Testis (tissue), 3 donors: ENCODE data around the gene EEF1AKMT1. TPM values are rescaled to one million over a fixed set of nuclear protein-coding genes. Genes with fewer than 3 reads are reported as not detected.

Experiments used
- DNase-seq: peaks from one replicate; pipeline ENCODE4 v3.0.0-alpha.2; 2019
- H3K27ac ChIP-seq, 2 donors: fragments of 200-600 bp; sonication (generic); one replicate each; pipeline ENCODE4 v1.5.1; 2019
- H3K27me3 ChIP-seq: fragments of 200-600 bp; sonication (generic); one replicate; pipeline ENCODE4 v1.5.1; 2019
- H3K36me3 ChIP-seq: fragments of 200-600 bp; sonication (generic); one replicate; pipeline ENCODE4 v1.5.1; 2017; ENCODE audit warnings: low read depth; ENCODE audit errors: missing control alignments
- H3K4me1 ChIP-seq: fragments of 200-600 bp; sonication (generic); one replicate; pipeline ENCODE4 v1.5.1; 2019
- H3K4me3 ChIP-seq, 2 donors: fragments of 200-600 bp; sonication (generic); one replicate each; pipeline ENCODE4 v1.5.1; 2017 to 2019
- H3K9me3 ChIP-seq: fragments of 200-600 bp; sonication (generic); one replicate; pipeline ENCODE4 v1.5.1; 2017
- CTCF ChIP-seq, 3 experiments: fragments of 450-650 bp in 2 of 3; fragments of 200-600 bp in 1 of 3; sonication (generic) in 1 of 3; IDR thresholded peaks; one replicate each; pipeline ENCODE4 v1.5.1; 2016 to 2019; ENCODE audit warnings: antibody characterized with exemption in 3 of 3, mild to moderate bottlenecking in 2 of 3, moderate library complexity in 1 of 3
- POLR2A ChIP-seq: fragments of 450-650 bp; IDR thresholded peaks from one replicate; pipeline ENCODE4 v1.6.1; 2017; ENCODE audit warnings: antibody characterized with exemption, mild to moderate bottlenecking, moderate library complexity
- WGBS, 2 donors: methylation state at CpG; one replicate each; pipeline ENCODE4 v1.1.5; 2018; 5-methylcytosine and 5-hydroxymethylcytosine counted together
- intact Hi-C: fragments of 100-400 bp; cut with DNase I; formaldehyde crosslinking; loops from one replicate; pipeline ENCODE4 v1.15.1; 2023; ENCODE audit warnings: low total_unique reads
- polyA plus RNA-seq: library from polyadenylated mRNA; stranded (reverse); fragments of 350-450 nt; fragmentation: Illumina TruSeq; extraction: RNeasy Lipid Tissue Mini Kit (QIAGEN cat#74804); gene quantifications from one replicate; pipeline ENCODE4 v1.2.3, GENCODE V29; 2014; ENCODE audit warnings: low read depth, low replicate concordance; ENCODE audit not compliant: insufficient read depth
- total RNA-seq, 2 donors: library from RNA; depleted of rRNA; stranded (reverse); fragments of >200 nt; gene quantifications; one replicate each; pipeline ENCODE4 v1.2.3, GENCODE V29; 2016

EEF1AKMT1 gene
- total and polyA plus RNA-seq, 3 donors from 2014 or later, result 5.8 to 8.0 (median 7.5) TPM

DNA sequence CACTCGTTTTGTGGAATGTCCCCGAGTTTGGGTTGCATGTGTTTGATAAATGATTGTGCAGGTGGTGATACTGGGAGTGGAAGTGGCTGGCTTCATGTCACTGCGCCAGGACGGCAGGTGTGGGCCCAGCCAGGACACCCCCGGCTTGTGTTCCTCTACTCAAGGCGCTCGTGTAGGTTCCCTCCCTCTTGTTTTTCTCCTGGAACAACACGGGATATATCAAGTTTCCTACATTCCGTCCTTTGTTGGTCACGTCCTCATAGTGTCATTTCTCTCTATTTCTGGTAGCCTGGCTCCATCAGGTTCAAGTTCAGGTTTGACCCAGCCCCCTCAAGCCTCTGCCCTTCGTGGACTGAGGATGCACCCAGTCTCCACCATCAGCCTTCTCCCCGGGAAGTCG is 54.0 kb downstream of the EEF1AKMT1 start:
- intact Hi-C loops, result loop anchor here (10.0 kb wide), 2 partner anchors 95 to 205 kb away; no protein-coding TSS in a partner anchor
- 60 to 72% methylated on average over 13 of the region's 13 CpGs for WGBS, 2 donors
- TF ChIP-seq POLR2A (no peak), CTCF (IDR thresholded peaks at IDR 0.05) (no peak)
- Histone ChIP-seq H3K27ac (no peak overlapping the region), H3K4me1 (peaks cover 10% of the 10 kb centered on the region), H3K9me3 (no peaks in the 10 kb centered on the region), H3K4me3 (no peak overlapping the region), H3K36me3 (no peaks in the 10 kb centered on the region), H3K27me3 (no peaks in the 10 kb centered on the region)
- no peak for DNase-seq

DNA sequence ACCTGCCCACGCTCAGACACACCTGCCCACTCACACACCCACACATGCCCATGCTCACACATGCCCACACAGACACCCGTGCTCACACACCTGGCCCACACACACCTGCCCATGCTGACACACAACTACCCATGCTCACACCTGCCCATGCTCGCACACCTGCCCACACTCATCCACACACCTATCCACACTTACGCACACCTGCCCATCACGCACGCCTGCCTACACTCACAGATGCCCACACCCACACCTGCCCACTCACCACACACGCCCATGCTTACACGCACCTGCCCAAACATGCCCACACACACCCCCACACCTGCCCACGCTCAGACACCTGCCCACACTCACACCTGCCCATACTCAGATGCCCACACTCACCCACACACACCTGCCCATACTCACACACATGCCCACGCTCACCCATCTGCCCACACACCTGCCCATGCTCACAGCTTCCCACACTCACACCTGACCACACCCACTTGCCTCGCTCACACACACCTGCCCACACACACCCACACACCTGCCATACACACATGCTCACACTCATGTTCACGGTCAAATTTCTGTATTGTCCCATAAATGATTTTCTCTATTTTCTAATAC is 54.7 kb downstream of the EEF1AKMT1 start:
- Histone ChIP-seq H3K36me3 (no peaks in the 10 kb centered on the region), H3K4me1 (peaks cover 15% of the 10 kb centered on the region), H3K27ac (no peak overlapping the region), H3K9me3 (no peaks in the 10 kb centered on the region), H3K4me3 (no peak overlapping the region), H3K27me3 (no peaks in the 10 kb centered on the region)
- TF ChIP-seq POLR2A, result no peak
- no peak for TF ChIP-seq CTCF (IDR thresholded peaks at IDR 0.05)
- no peak for DNase-seq
- WGBS, 2 donors, result 78 to 79% methylated on average over 12 of the region's 12 CpGs
- intact Hi-C loops, result loop anchor here (10.0 kb wide), 2 partner anchors 96 to 206 kb away; no protein-coding TSS in a partner anchor

- Histone ChIP-seq H3K4me1 (peaks cover 20% of the 10 kb centered on the region), H3K4me3 (no peak overlapping the region), H3K27me3 (no peaks in the 10 kb centered on the region), H3K9me3 (no peaks in the 10 kb centered on the region), H3K27ac (no peak overlapping the region), H3K36me3 (no peaks in the 10 kb centered on the region)
- DNase-seq, result no peak
- WGBS, 2 donors, result 73 to 77% methylated on average over 41 to 44 of the region's 44 CpGs
- intact Hi-C loops, result loop anchor here (10.0 kb wide), 2 partner anchors 97 to 207 kb away; no protein-coding TSS in a partner anchor
- TF ChIP-seq CTCF (IDR thresholded peaks at IDR 0.05), result no peak
Measured at GRCh38 chr13:20717581-20718542, 55.9 kb downstream of the EEF1AKMT1 start.

GRCh38 chr13:20716951-20717350 is 56.8 kb downstream of the EEF1AKMT1 start:
- H3K27me3 ChIP-seq, result no peaks in the 10 kb centered on the region

More at GRCh38 chr13:20716951-20717350, 56.8 kb downstream of the EEF1AKMT1 start:
- Histone ChIP-seq H3K36me3 (no peaks in the 10 kb centered on the region), H3K4me1 (peaks cover 18% of the 10 kb centered on the region), H3K9me3 (no peaks in the 10 kb centered on the region), H3K27ac (no peak overlapping the region), H3K4me3 (no peak overlapping the region)
- intact Hi-C loops, result loop anchor here (10.0 kb wide), 2 partner anchors 98 to 208 kb away; no protein-coding TSS in a partner anchor
- 78 to 83% methylated on average over 15 of the region's 15 CpGs for WGBS, 2 donors
- no peak for TF ChIP-seq POLR2A
- no peak for TF ChIP-seq CTCF (IDR thresholded peaks at IDR 0.05)
- DNase-seq, result no peak
